ENCODE data around the gene PPP6R1. TPM values are rescaled to one million over a fixed set of nuclear protein-coding genes. Genes with fewer than 3 reads are reported as not detected.

Gene PPP6R1
- total and polyA plus RNA-seq, 2 of the 13 experiments (the other 11 are each of a cell fraction or from before 2014, with no cell fraction given): 25.8 to 54.0 TPM

DNA sequence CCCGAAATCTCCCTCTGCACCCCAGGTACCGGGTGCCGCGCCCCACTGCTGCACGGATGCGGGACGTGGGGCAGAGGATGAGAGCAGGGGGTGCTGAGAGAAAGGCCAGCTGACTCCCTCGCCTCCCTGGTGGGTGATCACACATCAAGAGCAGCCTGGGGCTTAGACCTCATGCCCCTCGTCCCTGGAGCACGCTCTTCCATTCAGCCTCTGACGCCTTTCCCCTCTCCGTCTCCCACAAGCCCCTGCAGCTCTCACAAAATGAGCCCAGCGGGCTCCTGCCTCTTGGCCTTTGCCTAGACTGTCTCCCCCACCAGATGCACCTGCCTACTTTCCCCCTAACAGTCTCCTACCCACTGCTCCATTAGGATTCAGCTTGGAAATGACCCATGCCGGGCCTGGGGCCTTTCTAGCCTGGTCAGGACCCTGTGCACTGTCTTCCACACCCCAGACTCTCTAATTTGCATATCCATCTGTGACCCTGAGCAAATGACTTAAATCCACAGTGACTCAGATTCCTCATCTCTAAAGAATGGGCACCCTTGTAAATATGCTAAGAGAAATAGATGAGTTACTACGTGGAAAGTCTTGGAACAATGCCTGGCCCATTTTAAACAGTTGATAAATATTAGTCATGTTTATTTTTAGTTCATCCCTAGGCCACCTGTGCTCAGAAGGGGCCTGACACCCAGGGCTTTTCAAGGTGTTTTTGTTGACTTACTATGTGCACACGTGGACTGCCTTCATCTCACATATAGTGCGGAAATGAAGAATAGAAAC lies 48.9 kb downstream of the PPP6R1 start (continued):
- TF ChIP-seq, protein P1, sequence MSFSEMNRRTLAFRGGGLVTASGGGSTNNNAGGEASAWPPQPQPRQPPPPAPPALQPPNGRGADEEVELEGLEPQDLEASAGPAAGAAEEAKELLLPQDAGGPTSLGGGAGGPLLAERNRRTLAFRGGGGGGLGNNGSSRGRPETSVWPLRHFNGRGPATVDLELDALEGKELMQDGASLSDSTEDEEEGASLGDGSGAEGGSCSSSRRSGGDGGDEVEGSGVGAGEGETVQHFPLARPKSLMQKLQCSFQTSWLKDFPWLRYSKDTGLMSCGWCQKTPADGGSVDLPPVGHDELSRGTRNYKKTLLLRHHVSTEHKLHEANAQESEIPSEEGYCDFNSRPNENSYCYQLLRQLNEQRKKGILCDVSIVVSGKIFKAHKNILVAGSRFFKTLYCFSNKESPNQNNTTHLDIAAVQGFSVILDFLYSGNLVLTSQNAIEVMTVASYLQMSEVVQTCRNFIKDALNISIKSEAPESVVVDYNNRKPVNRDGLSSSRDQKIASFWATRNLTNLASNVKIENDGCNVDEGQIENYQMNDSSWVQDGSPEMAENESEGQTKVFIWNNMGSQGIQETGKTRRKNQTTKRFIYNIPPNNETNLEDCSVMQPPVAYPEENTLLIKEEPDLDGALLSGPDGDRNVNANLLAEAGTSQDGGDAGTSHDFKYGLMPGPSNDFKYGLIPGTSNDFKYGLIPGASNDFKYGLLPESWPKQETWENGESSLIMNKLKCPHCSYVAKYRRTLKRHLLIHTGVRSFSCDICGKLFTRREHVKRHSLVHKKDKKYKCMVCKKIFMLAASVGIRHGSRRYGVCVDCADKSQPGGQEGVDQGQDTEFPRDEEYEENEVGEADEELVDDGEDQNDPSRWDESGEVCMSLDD (CRISPR knock-in tag; IDR thresholded peaks at IDR 0.05; ENCODE audit: borderline replicate concordance): 0 out of 2 replicates have a peak, but pooled peaks have one; percentile 54
- TF ChIP-seq LRRFIP1 (CRISPR knock-in tag; conservative IDR thresholded peaks at IDR 0.05): no peak
- no peak for TF ChIP-seq ZNF367 (CRISPR knock-in tag; IDR thresholded peaks at IDR 0.05; ENCODE audit: borderline replicate concordance)
- no peak for TF ChIP-seq RORA (CRISPR knock-in tag; IDR thresholded peaks at IDR 0.05)
- TF ChIP-seq DRAP1 (CRISPR knock-in tag; IDR thresholded peaks at IDR 0.05): no peak
- TF ChIP-seq ZNF782 (CRISPR knock-in tag; IDR thresholded peaks at IDR 0.05; ENCODE audit: borderline replicate concordance): no peak
- TF ChIP-seq SIN3A (IDR thresholded peaks at IDR 0.05; ENCODE audit: borderline replicate concordance, low read depth, low read length): peak; percentile 32; the same call in 1 of the 2 replicates
- TF ChIP-seq BCL6 (CRISPR knock-in tag; IDR thresholded peaks at IDR 0.05): no peak
- no peak for TF ChIP-seq ATF5 (CRISPR knock-in tag; IDR thresholded peaks at IDR 0.05; ENCODE audit: low read depth)
- TF ChIP-seq, protein P2, sequence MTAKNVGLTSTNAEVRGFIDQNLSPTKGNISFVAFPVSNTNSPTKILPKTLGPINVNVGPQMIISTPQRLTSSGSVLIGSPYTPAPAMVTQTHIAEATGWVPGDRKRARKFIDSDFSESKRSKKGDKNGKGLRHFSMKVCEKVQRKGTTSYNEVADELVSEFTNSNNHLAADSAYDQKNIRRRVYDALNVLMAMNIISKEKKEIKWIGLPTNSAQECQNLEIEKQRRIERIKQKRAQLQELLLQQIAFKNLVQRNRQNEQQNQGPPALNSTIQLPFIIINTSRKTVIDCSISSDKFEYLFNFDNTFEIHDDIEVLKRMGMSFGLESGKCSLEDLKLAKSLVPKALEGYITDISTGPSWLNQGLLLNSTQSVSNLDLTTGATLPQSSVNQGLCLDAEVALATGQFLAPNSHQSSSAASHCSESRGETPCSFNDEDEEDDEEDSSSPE (CRISPR knock-in tag; IDR thresholded peaks at IDR 0.05): no peak
- TF ChIP-seq TBL1XR1 (IDR thresholded peaks at IDR 0.05; ENCODE audit: borderline replicate concordance, low read length, partially characterized antibody): no peak
- no peak for TF ChIP-seq ZNF713 (CRISPR knock-in tag; IDR thresholded peaks at IDR 0.05)
- TF ChIP-seq ZNF343 (CRISPR knock-in tag; IDR thresholded peaks at IDR 0.05): 0 out of 2 replicates have a peak, but pooled peaks have one; percentile 27
- TF ChIP-seq, protein P3, sequence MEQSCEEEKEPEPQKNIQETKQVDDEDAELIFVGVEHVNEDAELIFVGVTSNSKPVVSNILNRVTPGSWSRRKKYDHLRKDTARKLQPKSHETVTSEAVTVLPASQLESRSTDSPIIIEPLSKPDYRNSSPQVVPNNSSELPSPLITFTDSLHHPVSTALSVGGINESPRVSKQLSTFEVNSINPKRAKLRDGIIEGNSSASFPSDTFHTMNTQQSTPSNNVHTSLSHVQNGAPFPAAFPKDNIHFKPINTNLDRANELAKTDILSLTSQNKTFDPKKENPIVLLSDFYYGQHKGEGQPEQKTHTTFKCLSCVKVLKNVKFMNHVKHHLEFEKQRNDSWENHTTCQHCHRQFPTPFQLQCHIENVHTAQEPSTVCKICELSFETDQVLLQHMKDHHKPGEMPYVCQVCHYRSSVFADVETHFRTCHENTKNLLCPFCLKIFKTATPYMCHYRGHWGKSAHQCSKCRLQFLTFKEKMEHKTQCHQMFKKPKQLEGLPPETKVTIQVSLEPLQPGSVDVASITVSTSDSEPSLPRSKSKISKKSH (CRISPR knock-in tag; IDR thresholded peaks at IDR 0.05; ENCODE audit: borderline replicate concordance): peak; percentile 88; the same call in 1 of the 2 replicates
- TF ChIP-seq NFE2L2 (IDR thresholded peaks at IDR 0.05; ENCODE audit: low read length): no peak; the same call in 1 of the 2 replicates
- TF ChIP-seq ZNF790 (CRISPR knock-in tag; IDR thresholded peaks at IDR 0.05; ENCODE audit: borderline replicate concordance): no peak; the same call in 1 of the 2 replicates
- no peak for TF ChIP-seq XRCC5 (optimal IDR thresholded peaks at IDR 0.05; ENCODE audit: low read length)
- TF ChIP-seq ZNF766 (CRISPR knock-in tag; IDR thresholded peaks at IDR 0.05; ENCODE audit: borderline replicate concordance): no peak
- no peak for TF ChIP-seq ZNF570 (CRISPR knock-in tag; IDR thresholded peaks at IDR 0.05; ENCODE audit: borderline replicate concordance)
- no peak for TF ChIP-seq STAG1 (CRISPR knock-in tag; IDR thresholded peaks at IDR 0.05)
